ENCODE measurements around the gene LONP1. TPM values are rescaled to one million over a fixed set of nuclear protein-coding genes. Genes with fewer than 3 reads are reported as not detected.

The LONP1 gene
- total RNA-seq, 1 donor from 2014 or later, result 90.3 TPM

- peaks cover 39% of the 10 kb centered on the region for H3K36me3 Mint-ChIP-seq (ENCODE audit: unreplicated experiment)
- H3K27me3 Mint-ChIP-seq (ENCODE audit: unreplicated experiment), result no peaks in the 10 kb centered on the region
- H3K27ac Mint-ChIP-seq (ENCODE audit: unreplicated experiment), result no peak overlapping the region
- no peak for DNase-seq (ENCODE audit: extremely low spot score, unreplicated experiment)
- no peaks in the 10 kb centered on the region for H3K4me1 Mint-ChIP-seq (ENCODE audit: unreplicated experiment)
- no peaks in the 10 kb centered on the region for H3K9me3 Mint-ChIP-seq (ENCODE audit: unreplicated experiment)
- H3K4me3 Mint-ChIP-seq (ENCODE audit: unreplicated experiment), result no peak overlapping the region
- TF ChIP-seq CTCF (IDR thresholded peaks at IDR 0.05), result no peak
Measured at GRCh38 chr19:5661483-5661882, 58.5 kb downstream of the LONP1 start.

DNA sequence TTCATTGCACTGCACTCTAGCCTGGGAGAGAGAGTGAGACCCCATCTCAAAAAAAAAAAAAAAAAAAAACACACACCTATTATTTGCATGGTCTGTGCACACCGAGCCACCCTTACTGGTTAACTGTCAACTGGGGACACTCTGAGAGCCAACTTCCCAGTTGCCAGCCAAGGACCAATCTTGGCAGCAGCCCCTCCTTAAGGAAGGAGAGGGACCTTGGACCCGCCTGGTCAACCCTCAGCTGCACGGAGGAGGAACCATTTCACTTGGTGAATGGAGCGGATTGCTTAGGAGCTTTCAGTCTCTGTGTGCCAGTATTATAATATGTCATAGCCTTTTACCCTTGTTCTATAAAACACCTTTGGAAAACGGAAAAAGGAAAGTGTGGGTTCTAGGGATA, 64.5 kb downstream of the LONP1 start:
- no peak overlapping the region for H3K4me3 Mint-ChIP-seq (ENCODE audit: unreplicated experiment)
- no peaks in the 10 kb centered on the region for H3K9me3 Mint-ChIP-seq (ENCODE audit: unreplicated experiment)
- H3K36me3 Mint-ChIP-seq (ENCODE audit: unreplicated experiment), result peaks cover 45% of the 10 kb centered on the region
- no peaks in the 10 kb centered on the region for H3K4me1 Mint-ChIP-seq (ENCODE audit: unreplicated experiment)
- no peak for TF ChIP-seq CTCF (IDR thresholded peaks at IDR 0.05)
- DNase-seq (ENCODE audit: extremely low spot score, unreplicated experiment), result no peak
- H3K27ac Mint-ChIP-seq (ENCODE audit: unreplicated experiment), result no peak overlapping the region
- H3K27me3 Mint-ChIP-seq (ENCODE audit: unreplicated experiment), result no peaks in the 10 kb centered on the region

GRCh38 chr19:5654931-5655330, 65.0 kb downstream of the LONP1 start:
- no peak for DNase-seq (ENCODE audit: extremely low spot score, unreplicated experiment)
- Mint-ChIP-seq H3K9me3 (ENCODE audit: unreplicated experiment) (no peaks in the 10 kb centered on the region), H3K36me3 (ENCODE audit: unreplicated experiment) (peaks cover 46% of the 10 kb centered on the region), H3K4me1 (ENCODE audit: unreplicated experiment) (no peaks in the 10 kb centered on the region), H3K27ac (ENCODE audit: unreplicated experiment) (no peak overlapping the region), H3K27me3 (ENCODE audit: unreplicated experiment) (no peaks in the 10 kb centered on the region), H3K4me3 (ENCODE audit: unreplicated experiment) (no peak overlapping the region)
- TF ChIP-seq CTCF (IDR thresholded peaks at IDR 0.05), result no peak

- no peak for DNase-seq (ENCODE audit: extremely low spot score, unreplicated experiment)
- H3K4me3 Mint-ChIP-seq (ENCODE audit: unreplicated experiment), result no peak overlapping the region
- no peaks in the 10 kb centered on the region for H3K4me1 Mint-ChIP-seq (ENCODE audit: unreplicated experiment)
- H3K27me3 Mint-ChIP-seq (ENCODE audit: unreplicated experiment), result no peaks in the 10 kb centered on the region
- no peak for TF ChIP-seq CTCF (IDR thresholded peaks at IDR 0.05)
- peaks cover 53% of the 10 kb centered on the region for H3K36me3 Mint-ChIP-seq (ENCODE audit: unreplicated experiment)
- H3K27ac Mint-ChIP-seq (ENCODE audit: unreplicated experiment), result no peak overlapping the region
- H3K9me3 Mint-ChIP-seq (ENCODE audit: unreplicated experiment), result no peaks in the 10 kb centered on the region
Measured at GRCh38 chr19:5652261-5652660, 67.7 kb downstream of the LONP1 start.

GRCh38 chr19:5651361-5651760, 68.6 kb downstream of the LONP1 start:
- no peak for DNase-seq (ENCODE audit: extremely low spot score, unreplicated experiment)
- Mint-ChIP-seq H3K4me3 (ENCODE audit: unreplicated experiment) (no peak overlapping the region), H3K27me3 (ENCODE audit: unreplicated experiment) (no peaks in the 10 kb centered on the region), H3K4me1 (ENCODE audit: unreplicated experiment) (no peaks in the 10 kb centered on the region), H3K27ac (ENCODE audit: unreplicated experiment) (no peak overlapping the region), H3K36me3 (ENCODE audit: unreplicated experiment) (peaks cover 56% of the 10 kb centered on the region), H3K9me3 (ENCODE audit: unreplicated experiment) (no peaks in the 10 kb centered on the region)
- TF ChIP-seq CTCF (IDR thresholded peaks at IDR 0.05), result no peak

Data from osteocyte (in vitro differentiated cells).